Vagina (tissue), 2 donors: ENCODE results near the gene SRP68. TPM values are rescaled to one million over a fixed set of nuclear protein-coding genes. Genes with fewer than 3 reads are reported as not detected.

Experiments
- DNase-seq, 2 donors: peaks; one replicate each; pipeline ENCODE4 v3.0.0-alpha.2; 2017; ENCODE audit errors: extremely low spot score in 2 of 2
- H3K27ac ChIP-seq: fragments of 200-600 bp; sonication (generic); one replicate; pipeline ENCODE4 v1.5.1; 2019
- H3K27me3 ChIP-seq: fragments of 200-600 bp; sonication (generic); one replicate; pipeline ENCODE4 v1.5.1; 2019
- H3K36me3 ChIP-seq, 2 donors: fragments of 200-600 bp; sonication (generic); one replicate each; pipeline ENCODE4 v1.5.1; 2017 to 2019
- H3K4me1 ChIP-seq: fragments of 200-600 bp; sonication (generic); one replicate; pipeline ENCODE4 v1.5.1; 2019
- H3K4me3 ChIP-seq, 2 donors: fragments of 200-600 bp; sonication (generic); 1 replicate in 1 of 2; 2 replicates in 1 of 2; pipeline ENCODE4 v1.5.1; 2016 to 2019
- H3K9me3 ChIP-seq: fragments of 200-600 bp; sonication (generic); one replicate; pipeline ENCODE4 v1.5.1; 2019
- CTCF ChIP-seq, 3 experiments: fragments of 450-650 bp in 2 of 3; fragments of 200-600 bp in 1 of 3; sonication (generic) in 1 of 3; IDR thresholded peaks; one replicate each; pipeline ENCODE4 v1.5.1; 2017 to 2019; ENCODE audit warnings: antibody characterized with exemption in 3 of 3, mild to moderate bottlenecking in 2 of 3, moderate library complexity in 2 of 3
- POLR2A ChIP-seq, 2 donors: fragments of 450-650 bp; IDR thresholded peaks; one replicate each; pipeline ENCODE4 v1.6.1; 2017; ENCODE audit warnings: antibody characterized with exemption in 2 of 2, mild to moderate bottlenecking in 2 of 2, moderate library complexity in 2 of 2
- POLR2AphosphoS5 ChIP-seq, 2 donors: sonication (generic); formaldehyde crosslinking; IDR thresholded peaks; one replicate each; pipeline ENCODE4 v1.9.0; 2017; ENCODE audit warnings: antibody characterized with exemption in 2 of 2, mild to moderate bottlenecking in 2 of 2, low read depth in 1 of 2; ENCODE audit not compliant: insufficient read depth in 1 of 2
- intact Hi-C: fragments of 100-400 bp; cut with DNase I; formaldehyde crosslinking; loops from one replicate; pipeline ENCODE4 v1.15.1; 2023
- total RNA-seq: library from RNA; depleted of rRNA; stranded (reverse); fragments of >200 nt; gene quantifications from one replicate; pipeline ENCODE4 v1.2.3, GENCODE V29; 2016

SRP68 gene
- total RNA-seq, 1 donor from 2014 or later: 52.8 TPM

GRCh38 chr17:76032073-76032779, 40.1 kb downstream of the SRP68 start:
- Histone ChIP-seq H3K4me3 (no peak overlapping the region), H3K4me1 (peaks cover 20% of the 10 kb centered on the region), H3K27ac (no peak overlapping the region), H3K27me3 (no peaks in the 10 kb centered on the region), H3K9me3 (no peaks in the 10 kb centered on the region), H3K36me3 (no peaks in the 10 kb centered on the region)
- TF ChIP-seq POLR2A (IDR thresholded peaks at IDR 0.05): no peak
- no peak for TF ChIP-seq POLR2AphosphoS5 (IDR thresholded peaks at IDR 0.05; ENCODE audit: insufficient read depth in 1 of 2, low read depth in 1 of 2)
- TF ChIP-seq CTCF (IDR thresholded peaks at IDR 0.05): no peak
- DNase-seq: no peak
- intact Hi-C loops: no loop called here

GRCh38 chr17:76027159-76027839, 45.0 kb downstream of the SRP68 start, which contains the start of gene EVPL:
EVPL (minus strand) TSS chr17:76027306; CDS start chr17:76027198, 108 bp downstream.
- DNase-seq: no peak
- H3K36me3 ChIP-seq: no peaks in the 10 kb centered on the region
- no peaks in the 10 kb centered on the region for H3K9me3 ChIP-seq
- H3K27ac ChIP-seq: peak within 1 kb of the TSS; percentile 85
- TF ChIP-seq POLR2AphosphoS5 (IDR thresholded peaks at IDR 0.05; ENCODE audit: insufficient read depth in 1 of 2, low read depth in 1 of 2): peak; percentile 54 to 56
- no peak for TF ChIP-seq POLR2A (IDR thresholded peaks at IDR 0.05)
- intact Hi-C loops: no loop called here
- peak within 1 kb of the TSS; percentile 19 to 51 for H3K4me3 ChIP-seq
- peaks cover 16% of the 10 kb centered on the region for H3K4me1 ChIP-seq
- H3K27me3 ChIP-seq: no peaks in the 10 kb centered on the region

GRCh38 chr17:76026714-76027158, 45.6 kb downstream of the SRP68 start:
- Histone ChIP-seq H3K9me3 (no peaks in the 10 kb centered on the region), H3K36me3 (no peaks in the 10 kb centered on the region), H3K27me3 (no peaks in the 10 kb centered on the region), H3K4me1 (peaks cover 16% of the 10 kb centered on the region), H3K4me3 (peak overlapping the region; percentile 19 to 51), H3K27ac (peak overlapping the region; percentile 85)
- TF ChIP-seq POLR2A (IDR thresholded peaks at IDR 0.05) (no peak), POLR2AphosphoS5 (IDR thresholded peaks at IDR 0.05; ENCODE audit: insufficient read depth in 1 of 2, low read depth in 1 of 2) (no peak), CTCF (IDR thresholded peaks at IDR 0.05) (no peak)
- intact Hi-C loops: no loop called here
- DNase-seq: no peak

- no peaks in the 10 kb centered on the region for H3K9me3 ChIP-seq
Observed at GRCh38 chr17:76025294-76025693, 47.0 kb downstream of the SRP68 start.

More at GRCh38 chr17:76025294-76025693, 47.0 kb downstream of the SRP68 start:
- Histone ChIP-seq H3K27me3 (no peaks in the 10 kb centered on the region), H3K4me3 (peak overlapping the region in 1 of 2 donors; percentile 51), H3K4me1 (peaks cover 16% of the 10 kb centered on the region), H3K27ac (no peak overlapping the region), H3K36me3 (no peaks in the 10 kb centered on the region)
- intact Hi-C loops: no loop called here
- no peak for TF ChIP-seq POLR2AphosphoS5 (IDR thresholded peaks at IDR 0.05; ENCODE audit: insufficient read depth in 1 of 2, low read depth in 1 of 2)
- no peak for TF ChIP-seq CTCF (IDR thresholded peaks at IDR 0.05)
- no peak for TF ChIP-seq POLR2A (IDR thresholded peaks at IDR 0.05)
- no peak for DNase-seq
